HepG2 (cell line): Measurements from ENCODE around the gene CDR2L. TPM values are rescaled to one million over a fixed set of nuclear protein-coding genes. Genes with fewer than 3 reads are reported as not detected.

ENCODE experiments used
- ARNT ChIP-seq: fragments of 450-650 bp; IDR thresholded peaks from 2 replicates; pipeline ENCODE4 v1.6.1; 2017
- CHD4 ChIP-seq: fragments of 200-600 bp; sonication (generic); IDR thresholded peaks from 2 replicates; pipeline ENCODE4 v1.7.0; 2017; ENCODE audit warnings: mild to moderate bottlenecking, low read length, borderline replicate concordance
- FOSL1 ChIP-seq: sonication (generic); formaldehyde crosslinking; IDR thresholded peaks from 2 replicates; pipeline ENCODE4 v1.9.0; 2021; ENCODE audit warnings: missing genetic modification reagents, borderline replicate concordance
- HIVEP1 ChIP-seq: sonication (generic); formaldehyde crosslinking; IDR thresholded peaks from 2 replicates; pipeline ENCODE4 v1.4.0; 2020; ENCODE audit warnings: mild to moderate bottlenecking, missing genetic modification reagents
- MTA1 ChIP-seq: sonication (generic); formaldehyde crosslinking; IDR thresholded peaks from 2 replicates; pipeline ENCODE4 v1.4.0; 2020; ENCODE audit warnings: missing genetic modification reagents, mild to moderate bottlenecking, borderline replicate concordance
- NFYB ChIP-seq: sonication (generic); formaldehyde crosslinking; IDR thresholded peaks from 2 replicates; pipeline ENCODE4 v1.4.0; 2020; ENCODE audit warnings: missing genetic modification reagents
- NR2C2 ChIP-seq: sonication (generic); formaldehyde crosslinking; IDR thresholded peaks from 2 replicates; pipeline ENCODE4 v1.4.0; 2020; ENCODE audit warnings: missing genetic modification reagents, mild to moderate bottlenecking, moderate library complexity, borderline replicate concordance
- NR2F6 ChIP-seq, 2 experiments: IDR thresholded peaks; 2 replicates each; pipeline ENCODE4 v1.6.1; 2016; ENCODE audit warnings: antibody characterized with exemption in 1 of 2, mild to moderate bottlenecking in 1 of 2
- POLR2AphosphoS2 ChIP-seq: IDR thresholded peaks from 2 replicates; pipeline ENCODE4 v1.6.1; 2011; ENCODE audit warnings: low read depth, low read length, improper control_type of control experiment
- SRSF9 ChIP-seq: fragments of 200-400 bp; formaldehyde crosslinking; IDR thresholded peaks from 2 replicates; pipeline ENCODE4 v1.6.1; 2018; ENCODE audit warnings: borderline replicate concordance, mild to moderate bottlenecking, low read depth, low read length; ENCODE audit not compliant: insufficient read depth, poor library complexity, severe bottlenecking
- U2AF1 ChIP-seq: fragments of 200-400 bp; formaldehyde crosslinking; optimal IDR thresholded peaks from 2 replicates; pipeline ENCODE3; 2017; ENCODE audit warnings: mild to moderate bottlenecking, low read depth, low read length
- ZNF281 ChIP-seq: sonication (generic); formaldehyde crosslinking; IDR thresholded peaks from 2 replicates; pipeline ENCODE4 v1.4.0; 2020; ENCODE audit warnings: missing genetic modification reagents, borderline replicate concordance
- ZNF318 ChIP-seq: sonication (generic); formaldehyde crosslinking; IDR thresholded peaks from 2 replicates; pipeline ENCODE4 v1.4.0; 2020; ENCODE audit warnings: mild to moderate bottlenecking, missing genetic modification reagents
- ZNF543 ChIP-seq: sonication (generic); formaldehyde crosslinking; IDR thresholded peaks from 2 replicates; pipeline ENCODE4 v1.4.0; 2020; ENCODE audit warnings: mild to moderate bottlenecking, missing genetic modification reagents
- ZNF740 ChIP-seq: sonication (generic); formaldehyde crosslinking; IDR thresholded peaks from 2 replicates; pipeline ENCODE4 v1.4.0; 2020; ENCODE audit warnings: missing genetic modification reagents
- ZNF761 ChIP-seq: sonication (generic); formaldehyde crosslinking; conservative IDR thresholded peaks from 2 replicates; pipeline ENCODE4 v1.4.0; 2020; ENCODE audit warnings: mild to moderate bottlenecking, missing genetic modification reagents
- ZNF766 ChIP-seq: sonication (generic); formaldehyde crosslinking; IDR thresholded peaks from 2 replicates; pipeline ENCODE4 v1.5.0; 2020; ENCODE audit warnings: missing genetic modification reagents, borderline replicate concordance
- ZNF792 ChIP-seq: IDR thresholded peaks from 2 replicates; pipeline ENCODE4 v1.6.1; 2016
- polyA plus RNA-seq, 8 experiments: library from polyadenylated mRNA; depleted of rRNA in 3 of 8; stranded (reverse) in 7 of 8; unstranded in 1 of 8; fragments of >200 nt; fragmentation: Illumina TruSeq in 4 of 8; extraction: Trizol in 4 of 8; gene quantifications; 2 replicates each; pipeline versions ENCODE4 v1.2.1 to v1.2.3, GENCODE V29; 2011 to 2016; ENCODE audit warnings: low read depth in 4 of 8, missing spikeins in 1 of 8, mixed read lengths in 1 of 8; ENCODE audit not compliant: insufficient read depth in 1 of 8
- total RNA-seq, 5 experiments: library from RNA; depleted of rRNA; stranded (reverse); fragments of >200 nt; fragmentation: Illumina TruSeq; extraction: Trizol; gene quantifications; 2 replicates each; pipeline ENCODE4 v1.2.3, GENCODE V29; 2016; ENCODE audit warnings: low read depth in 1 of 5

The CDR2L gene
- total and polyA plus RNA-seq, 2 of the 13 experiments (the other 11 are each of a cell fraction or from before 2014, with no cell fraction given): 1.9 to 2.1 TPM

GRCh38 chr17:74987418-74987908 lies at the start of gene CDR2L (continued):
- TF ChIP-seq ARNT (no peak), CHD4 (no peak), ZNF761 (CRISPR knock-in tag) (0 out of 2 replicates have a peak, but pooled peaks have one; percentile 14), U2AF1 (no peak), POLR2AphosphoS2 (no peak), ZNF281 (CRISPR knock-in tag) (no peak), NR2C2 (CRISPR knock-in tag) (no peak), MTA1 (no peak), HIVEP1 (CRISPR knock-in tag) (no peak), SRSF9 (no peak), NR2F6 (IDR thresholded peaks at IDR 0.05) (no peak), NR2F6 (CRISPR knock-in tag; IDR thresholded peaks at IDR 0.05) (no peak), ZNF318 (CRISPR knock-in tag) (no peak), ZNF766 (CRISPR knock-in tag) (no peak), ZNF792 (CRISPR knock-in tag) (no peak; the same call in 1 of the 2 replicates), ZNF543 (CRISPR knock-in tag) (0 out of 2 replicates have a peak, but pooled peaks have one; percentile 9), NFYB (peak; percentile 74), FOSL1 (CRISPR knock-in tag) (no peak), ZNF740 (no peak)
